NCI-H82 treated with DMSO at 0.1 percent for 48 hours (cell line): ENCODE results near the gene TM7SF3.
"Not testable (repeated sequence)": the region's sequence is repeated elsewhere in the genome, so short reads cannot be mapped to it uniquely, and the experiment has no call there.

Experiments used
- DNase-seq: peaks from one replicate; lab custom pipeline; 2025; ENCODE audit not compliant: unreplicated experiment; lab: John Stamatoyannopoulos, UW

TM7SF3 gene

GRCh38 chr12:26982866-26983265 lies 31.3 kb downstream of the TM7SF3 start:
- DNase-seq = no peak

- peak; percentile 92 for DNase-seq
These were observed 34.5 kb downstream of the TM7SF3 start for GRCh38 chr12:26979733-26980132.

DNA sequence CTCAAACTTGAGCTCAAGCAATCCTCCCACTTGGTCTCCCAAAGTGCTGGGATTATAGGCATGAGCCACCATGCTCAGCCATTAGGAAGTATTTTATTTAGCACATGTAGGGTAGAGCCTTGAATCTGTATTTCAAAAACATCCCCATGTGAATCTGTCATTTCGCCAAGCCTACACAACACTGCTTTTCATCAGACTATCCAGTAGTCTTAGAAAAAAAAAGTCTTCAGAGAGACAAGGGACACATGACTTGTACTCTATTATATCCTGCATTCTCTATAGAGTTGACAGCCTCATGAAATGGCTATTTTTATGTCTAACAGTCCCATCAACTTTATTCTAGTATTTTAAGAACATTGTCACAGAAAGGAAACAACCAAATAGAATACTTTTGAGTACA lies 35.4 kb downstream of the TM7SF3 start:
- DNase-seq = no peak

- DNase-seq = no peak
These were observed 37.5 kb downstream of the TM7SF3 start for GRCh38 chr12:26976687-26977086.

- no peak for DNase-seq
These were observed 42.2 kb downstream of the TM7SF3 start for GRCh38 chr12:26971963-26972362.

DNA sequence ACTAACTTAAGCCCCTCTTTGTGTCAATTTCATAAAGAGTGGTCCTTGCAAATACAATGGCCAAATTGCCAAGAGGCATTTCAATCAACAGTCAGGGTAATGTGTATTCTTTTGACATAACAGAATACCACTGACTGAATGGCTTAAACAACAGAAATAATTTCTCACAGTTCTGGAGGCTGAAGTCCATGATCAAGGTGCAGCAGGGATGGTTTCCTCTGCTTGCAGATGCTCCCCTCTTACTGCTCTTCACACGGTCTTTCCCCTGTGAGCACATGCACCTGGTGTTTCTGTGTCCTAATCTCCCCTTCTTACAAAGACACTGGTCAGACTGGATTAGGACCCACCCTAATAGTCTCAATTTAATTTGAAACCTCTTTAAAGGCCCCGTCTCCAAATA lies 44.0 kb downstream of the TM7SF3 start:
- DNase-seq = no peak

DNA sequence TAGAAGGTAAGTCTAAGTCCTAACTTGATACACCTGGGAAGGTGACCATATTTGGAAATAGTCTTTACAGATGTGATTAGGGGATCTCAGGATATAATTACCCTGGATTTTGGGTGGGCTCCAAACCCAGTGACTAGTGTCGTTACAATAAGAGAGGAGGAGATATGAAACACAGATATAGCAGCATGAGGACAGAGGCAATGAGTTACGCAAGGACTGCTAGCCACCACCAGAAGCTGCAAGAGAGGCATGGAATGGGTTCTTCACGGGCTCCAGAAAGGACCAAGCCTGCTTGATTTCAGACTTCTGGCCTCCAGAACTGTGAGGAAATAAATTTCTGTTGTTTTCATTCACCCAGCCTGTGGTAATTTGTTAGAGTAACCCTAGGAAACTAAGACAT lies 47.3 kb downstream of the TM7SF3 start:
- DNase-seq = no peak

DNA sequence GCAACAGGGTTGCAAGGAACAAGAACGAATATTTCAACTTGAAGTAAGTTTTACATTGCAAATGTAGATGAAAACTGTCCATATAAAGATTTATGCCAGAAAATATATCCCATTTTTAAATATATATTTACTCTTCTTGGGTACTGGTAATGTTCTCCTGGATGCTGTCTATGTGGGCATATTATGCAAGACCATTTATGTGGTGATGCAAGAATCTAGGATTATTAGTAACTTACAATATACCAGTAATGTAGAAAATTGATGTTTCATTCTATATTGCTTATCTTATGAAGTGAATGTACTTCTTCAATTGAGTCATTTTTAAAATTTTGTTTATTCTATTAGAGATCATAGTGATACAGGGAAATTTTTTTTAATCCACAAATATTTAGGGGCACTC lies 50.8 kb downstream of the TM7SF3 start:
- no peak for DNase-seq

DNA sequence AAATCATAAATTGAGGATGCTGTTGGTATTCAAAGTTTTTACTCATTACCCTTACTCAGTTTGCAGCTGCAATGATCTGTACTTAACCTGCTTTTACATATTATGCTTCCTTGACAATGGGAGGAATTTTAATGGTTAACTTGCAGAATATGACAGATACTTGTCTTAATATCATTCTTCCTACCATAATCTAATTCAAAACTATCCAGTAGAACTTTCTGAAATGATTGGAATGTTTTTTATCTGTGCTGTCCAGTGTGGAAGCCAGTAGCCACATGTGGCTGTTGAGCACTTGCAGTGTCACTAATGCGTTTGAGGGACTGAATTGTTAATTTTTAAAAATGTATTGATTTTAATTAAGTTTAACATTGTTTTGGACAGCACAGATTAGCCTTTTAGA lies 52.4 kb downstream of the TM7SF3 start:
- no peak for DNase-seq

GRCh38 chr12:26961391-26961790 lies 52.8 kb downstream of the TM7SF3 start:
- DNase-seq = not testable (repeated sequence)

GRCh38 chr12:26954027-26954426 lies 60.2 kb downstream of the TM7SF3 start:
- DNase-seq = no peak

GRCh38 chr12:26953447-26953846 lies 60.7 kb downstream of the TM7SF3 start:
- no peak for DNase-seq

GRCh38 chr12:26948309-26948708 lies 65.9 kb downstream of the TM7SF3 start:
- DNase-seq = no peak

- DNase-seq = no peak
These were observed 73.0 kb downstream of the TM7SF3 start for GRCh38 chr12:26941215-26941594.

DNA sequence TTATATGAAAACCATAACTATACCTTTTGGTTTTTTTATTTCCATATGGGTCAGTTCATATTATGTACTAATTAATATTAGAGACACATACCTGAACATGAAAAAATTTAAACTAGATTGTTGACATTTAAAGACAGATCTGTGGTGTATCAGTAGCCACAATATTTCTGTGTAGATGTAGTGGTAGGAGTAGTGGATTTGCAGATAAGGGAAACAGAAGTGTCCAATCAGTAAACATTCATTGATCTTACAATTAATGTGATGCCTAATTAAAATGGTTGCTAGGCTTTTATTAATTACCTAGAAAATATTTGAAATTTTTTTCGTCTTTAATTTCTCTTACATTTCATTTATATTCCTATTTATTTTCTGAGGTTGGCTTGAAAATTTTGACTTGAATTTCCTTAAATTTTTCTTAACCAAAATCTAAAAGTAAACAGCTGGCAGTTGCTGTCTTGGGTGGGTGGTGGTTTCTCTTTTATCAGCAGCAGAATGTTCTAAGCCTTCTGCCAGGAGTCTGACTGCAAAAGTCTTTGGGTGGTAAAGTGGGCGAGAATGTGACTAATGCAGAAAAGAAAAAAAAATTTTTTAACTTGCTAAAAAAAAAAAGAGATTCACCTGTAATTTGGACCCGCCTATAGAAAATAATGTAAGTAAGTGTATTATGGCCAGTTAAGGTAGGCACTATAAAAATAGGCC lies 73.5 kb downstream of the TM7SF3 start:
- no peak for DNase-seq

DNA sequence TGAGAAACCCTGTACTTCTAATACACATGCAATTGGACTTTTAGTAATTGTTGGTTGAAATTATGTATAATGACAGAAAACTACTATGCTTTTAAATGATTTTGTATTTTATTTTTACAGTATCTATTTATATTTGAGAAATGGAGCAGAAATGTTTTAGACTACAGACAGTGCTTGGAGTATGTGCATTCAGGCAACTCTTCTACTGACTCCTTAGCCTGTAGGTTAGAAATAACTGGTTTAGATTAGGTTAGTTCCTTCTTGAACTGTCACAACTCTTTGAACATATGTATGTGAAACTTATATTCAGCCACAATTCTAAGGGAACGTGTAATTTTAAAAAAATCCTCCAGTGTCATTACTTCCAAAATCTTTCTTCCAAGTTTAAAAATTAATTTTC lies 74.2 kb downstream of the TM7SF3 start:
- no peak for DNase-seq

DNA sequence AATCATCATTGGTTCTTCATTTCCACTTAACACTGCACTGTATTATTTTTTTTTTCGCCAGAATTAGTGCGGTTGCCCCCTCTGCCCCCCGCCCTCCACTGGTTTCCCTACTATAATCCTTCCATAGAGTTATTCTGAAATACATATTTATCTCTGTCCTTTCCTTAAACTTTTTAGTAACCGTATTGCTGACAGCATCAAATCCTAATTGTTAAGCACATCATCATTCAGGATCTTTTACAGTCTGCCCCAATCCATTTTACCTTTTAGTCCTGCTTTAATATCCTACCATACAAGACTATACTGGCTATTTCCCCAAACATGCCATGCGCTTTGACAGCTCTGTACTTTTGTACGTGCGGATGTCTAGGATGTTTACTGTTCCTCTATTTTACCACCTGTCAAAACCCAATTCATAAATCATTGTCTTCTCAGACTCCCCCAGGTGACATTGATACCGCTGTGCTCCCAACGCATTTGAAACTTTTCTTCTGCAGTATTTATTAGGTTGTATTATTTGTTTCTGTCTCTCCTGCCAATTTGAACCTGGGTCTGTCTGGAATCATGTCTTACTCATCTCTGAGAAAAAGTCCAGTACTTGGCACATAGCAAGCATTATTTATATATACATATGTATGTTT lies 74.9 kb downstream of the TM7SF3 start:
- DNase-seq = no peak

DNA sequence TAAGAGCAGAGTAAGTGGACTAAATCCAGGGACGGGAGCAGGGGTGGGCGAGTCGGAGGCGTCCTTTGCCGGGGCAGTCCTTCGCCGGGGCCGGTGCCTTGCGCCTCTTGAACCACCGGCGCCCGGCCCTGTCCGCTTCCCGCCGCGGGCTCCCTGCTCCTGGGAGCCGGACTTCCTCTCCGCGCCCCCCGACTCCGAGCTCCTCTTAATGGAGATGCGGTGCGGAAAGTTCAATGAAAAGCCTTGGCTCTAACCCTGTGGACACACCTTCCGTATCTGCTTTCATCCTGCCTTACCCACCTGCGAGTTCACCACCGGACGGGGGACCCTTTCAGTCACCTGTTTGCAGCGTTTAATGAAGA lies 75.5 kb downstream of the TM7SF3 start:
- DNase-seq = peak; percentile 21

- peak; percentile 98 for DNase-seq
These were observed 76.1 kb downstream of the TM7SF3 start, which contains the start of the genes FGFR1OP2 and INTS13 for GRCh38 chr12:26937863-26938700. FGFR1OP2 (plus strand) TSS chr12:26938470; CDS start chr12:26954159, 15,689 bp downstream. INTS13 (minus strand) TSS chr12:26937981; CDS start chr12:26936803, 1,178 bp downstream.

DNA sequence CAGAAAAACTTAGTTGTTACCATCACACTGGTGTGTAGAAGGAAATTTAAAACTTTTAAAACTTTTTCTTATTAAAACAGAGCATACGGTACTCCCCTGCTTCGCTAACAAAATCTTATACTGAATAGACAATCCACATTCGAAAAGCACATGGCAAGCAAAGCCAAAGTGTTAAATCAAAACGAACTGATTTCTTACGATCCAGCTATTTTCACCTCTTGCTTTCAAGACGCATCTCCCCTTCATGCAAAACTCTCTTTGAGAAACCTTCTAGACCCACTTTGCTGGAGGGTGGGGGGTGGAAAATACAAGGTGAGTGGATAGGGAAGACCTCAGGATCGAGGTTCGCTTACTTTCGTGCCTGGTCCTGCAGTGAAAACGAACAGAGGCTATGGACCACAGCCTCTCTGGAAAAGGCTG lies 76.7 kb downstream of the TM7SF3 start:
- DNase-seq = no peak

GRCh38 chr12:26936559-26937442 lies 77.4 kb downstream of the TM7SF3 start:
- no peak for DNase-seq
